Measurements from ENCODE around the gene WNT10A. TPM values are rescaled to one million over a fixed set of nuclear protein-coding genes. Genes with fewer than 3 reads are reported as not detected.

WNT10A gene
- total and polyA plus RNA-seq, 10 of the 15 experiments (the other 5 are each of a cell fraction or from before 2014, with no cell fraction given) = 0.61 to 45.0 (median 6.9) TPM

DNA sequence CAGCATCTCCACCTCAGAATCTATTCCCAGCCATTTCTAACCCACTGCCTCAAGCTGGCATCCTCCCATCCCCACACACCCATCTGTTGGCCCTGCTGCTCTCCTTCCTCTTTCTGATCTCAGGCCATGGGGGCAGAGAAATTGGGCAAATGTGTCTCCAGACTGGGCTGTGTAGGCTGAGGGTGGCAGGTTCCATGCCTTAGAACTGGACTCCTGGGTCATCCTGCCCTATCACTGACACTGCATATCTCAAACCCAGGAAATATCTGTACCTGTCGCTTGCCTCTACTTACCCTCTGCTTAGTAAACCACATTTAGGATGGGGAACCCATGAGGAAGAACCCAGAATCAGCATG is 1.8 kb downstream of the WNT10A start:
- 100% methylated on average over 1 of the region's 1 CpG for WGBS (ENCODE audit: insufficient coverage, insufficient replicate concordance, low lambda C conversion rate, missing lambda C conversion rate)
- in situ Hi-C loops (cut with MboI) (no loop called here), intact Hi-C loops (cut with micrococcal nuclease; ENCODE audit: unreplicated experiment) (no loop called here)
- TSS peak; percentile 43 for BruUV-seq (replicated peaks)
- peaks cover 62% of the 10 kb centered on the region for H3K79me2 ChIP-seq (ENCODE audit: control insufficient read depth, insufficient read depth, low read length)
- FAIRE-seq = no peak
- peak overlapping the region; percentile 96 for H3K4me3 ChIP-seq
- peak overlapping the region; percentile 67 for H3K9ac ChIP-seq (ENCODE audit: control insufficient read depth, insufficient read depth, low read length)
- no peak for ATAC-seq
- H3K4me1 ChIP-seq (ENCODE audit: control insufficient read depth, insufficient read depth, low read length) = peaks cover 62% of the 10 kb centered on the region
- POLR2A ChIA-PET = interaction anchor here (1.1 to 10.6 kb wide), 2 partner anchors 13 to 592 kb away, joined by 4 to 360 read pairs; no protein-coding TSS in a partner anchor
- CTCF ChIA-PET = interaction anchor here (21.9 kb wide), 1 partner anchor 18 kb away, joined by 1364 read pairs; no protein-coding TSS in a partner anchor
- peaks cover 0 to 5% of the 10 kb centered on the region in 2 experiments; a peak in 1 of 4 replicates for H3K36me3 ChIP-seq (ENCODE audit: control insufficient read depth in 2 of 2, insufficient read depth in 2 of 2, low read length in 1 of 2)
- peak overlapping the region; percentile 65; the same call in 1 of the 2 replicates for H3K27ac ChIP-seq (ENCODE audit: control insufficient read depth, insufficient read depth)
- no peak overlapping the region for H2AFZ ChIP-seq (ENCODE audit: control insufficient read depth, low read depth, low read length)
- RAD21 ChIA-PET (ENCODE audit: unreplicated experiment) = interaction anchor here (0.5 to 16.0 kb wide), 3 partner anchors 13 to 294 kb away, joined by 3 to 871 read pairs (median 3); partner anchors contain the start of genes BCS1L and ZNF142
- no peaks in the 10 kb centered on the region for H3K27me3 ChIP-seq (replicated peaks in 1 of 2; ENCODE audit: control insufficient read depth in 2 of 2, insufficient read depth in 2 of 2, low read length in 1 of 2)
- TF ChIP-seq ZNF24 (IDR thresholded peaks at IDR 0.05) (no peak), MEF2A (IDR thresholded peaks at IDR 0.05; ENCODE audit: insufficient read depth, low read depth, low read length) (no peak), ZNF274 (IDR thresholded peaks at IDR 0.05; ENCODE audit: insufficient read depth, insufficient read length) (no peak), ZBTB11 (CRISPR knock-in tag; IDR thresholded peaks at IDR 0.05) (no peak), NR2C1 (IDR thresholded peaks at IDR 0.05) (no peak), JUNB (IDR thresholded peaks at IDR 0.05) (no peak), MTA3 (IDR thresholded peaks at IDR 0.05; ENCODE audit: borderline replicate concordance, low read length) (no peak), HDAC6 (IDR thresholded peaks at IDR 0.05; ENCODE audit: unreplicated experiment) (no peak), CEBPZ (IDR thresholded peaks at IDR 0.05; ENCODE audit: low read depth, low read length) (no peak)
- TF ChIP-seq, protein P1, sequence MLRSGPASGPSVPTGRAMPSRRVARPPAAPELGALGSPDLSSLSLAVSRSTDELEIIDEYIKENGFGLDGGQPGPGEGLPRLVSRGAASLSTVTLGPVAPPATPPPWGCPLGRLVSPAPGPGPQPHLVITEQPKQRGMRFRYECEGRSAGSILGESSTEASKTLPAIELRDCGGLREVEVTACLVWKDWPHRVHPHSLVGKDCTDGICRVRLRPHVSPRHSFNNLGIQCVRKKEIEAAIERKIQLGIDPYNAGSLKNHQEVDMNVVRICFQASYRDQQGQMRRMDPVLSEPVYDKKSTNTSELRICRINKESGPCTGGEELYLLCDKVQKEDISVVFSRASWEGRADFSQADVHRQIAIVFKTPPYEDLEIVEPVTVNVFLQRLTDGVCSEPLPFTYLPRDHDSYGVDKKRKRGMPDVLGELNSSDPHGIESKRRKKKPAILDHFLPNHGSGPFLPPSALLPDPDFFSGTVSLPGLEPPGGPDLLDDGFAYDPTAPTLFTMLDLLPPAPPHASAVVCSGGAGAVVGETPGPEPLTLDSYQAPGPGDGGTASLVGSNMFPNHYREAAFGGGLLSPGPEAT (IDR thresholded peaks at IDR 0.05; ENCODE audit: low read depth) = no peak
- H3K9me3 ChIP-seq (replicated peaks; ENCODE audit: control insufficient read depth, insufficient read depth, low read length) = no peaks in the 10 kb centered on the region
- SMC1A ChIA-PET (ENCODE audit: uncharacterized antibody, unreplicated experiment) = interaction anchor here (15.8 kb wide), 1 partner anchor 14 kb away, joined by 780 read pairs; no protein-coding TSS in a partner anchor
- H4K20me1 ChIP-seq (ENCODE audit: control insufficient read depth, insufficient read depth) = no peaks in the 10 kb centered on the region
- DNase-seq (ENCODE audit: low read depth, low spot score) = no peak
- peak overlapping the region; percentile 84 for H3K4me2 ChIP-seq (ENCODE audit: control insufficient read depth, insufficient read depth)

Measured in GM12878 (cell line).